BE2C (cell line): ENCODE results near the gene RNF182.

ENCODE experiments used
- DNase-seq: peaks from one replicate; pipeline ENCODE4 v3.0.0-alpha.2; 2020
- H3K27me3 ChIP-seq: fragments of 250-450 bp; sonication (Bioruptor Pico); 2 replicates; pipeline ENCODE4 v1.5.1; 2020; ENCODE audit warnings: mild to moderate bottlenecking
- H3K36me3 ChIP-seq: fragments of 250-450 bp; sonication (Bioruptor Pico); 2 replicates; pipeline ENCODE4 v1.5.1; 2020; ENCODE audit warnings: mild to moderate bottlenecking
- H3K4me1 ChIP-seq: fragments of 250-450 bp; sonication (Bioruptor Pico); 2 replicates; pipeline ENCODE4 v1.5.1; 2020
- H3K4me3 ChIP-seq: 2 replicates; pipeline ENCODE4 v1.5.1; 2011; ENCODE audit warnings: low read depth, low read length
- H3K9me3 ChIP-seq: fragments of 250-450 bp; sonication (Bioruptor Pico); 2 replicates; pipeline ENCODE4 v1.5.1; 2020
- TF ChIP-seq, protein P1 (sequence below): IDR thresholded peaks from 2 replicates; pipeline ENCODE4 v1.5.1; 2012; ENCODE audit warnings: mild to moderate bottlenecking, low read depth, low read length

Gene RNF182

DNA sequence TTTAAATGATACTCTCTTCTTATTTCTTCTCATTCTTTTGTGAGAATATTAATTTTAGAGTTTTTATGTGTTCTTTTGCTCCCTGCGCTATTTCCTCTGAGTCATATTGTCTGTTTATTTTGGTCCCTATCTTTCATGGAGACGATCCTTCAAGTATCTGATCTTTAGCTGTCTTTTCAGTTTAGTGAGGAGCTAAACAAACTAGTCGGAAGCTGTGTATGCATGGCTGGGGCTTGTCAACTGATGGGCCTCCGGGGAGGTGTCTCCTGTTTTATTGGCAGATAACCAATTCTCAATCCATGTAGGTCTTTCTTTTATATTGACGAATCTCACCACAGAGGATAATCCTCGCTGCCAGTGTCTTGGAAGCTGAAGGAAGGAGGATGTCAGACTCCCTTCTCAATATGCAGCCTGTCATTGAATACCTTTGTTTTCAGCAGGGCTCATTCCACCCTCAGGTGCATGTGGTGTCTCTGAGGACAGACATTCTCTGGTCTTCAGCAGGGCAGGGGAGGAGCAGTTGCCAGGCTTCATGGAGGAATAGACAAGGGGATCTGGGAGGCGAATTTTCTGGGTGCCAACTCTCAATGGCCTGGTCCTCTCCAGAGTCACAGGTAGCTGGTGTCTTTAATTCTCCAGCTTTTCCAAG is 64.9 kb downstream of the RNF182 start:
- Histone ChIP-seq H3K4me1 (peaks cover 3% of the 10 kb centered on the region; the same call in 1 of the 2 replicates), H3K4me3 (no peak overlapping the region), H3K27me3 (no peaks in the 10 kb centered on the region; the same call in 1 of the 2 replicates), H3K36me3 (no peaks in the 10 kb centered on the region), H3K9me3 (no peaks in the 10 kb centered on the region)
- DNase-seq = no peak
- TF ChIP-seq, protein P1, sequence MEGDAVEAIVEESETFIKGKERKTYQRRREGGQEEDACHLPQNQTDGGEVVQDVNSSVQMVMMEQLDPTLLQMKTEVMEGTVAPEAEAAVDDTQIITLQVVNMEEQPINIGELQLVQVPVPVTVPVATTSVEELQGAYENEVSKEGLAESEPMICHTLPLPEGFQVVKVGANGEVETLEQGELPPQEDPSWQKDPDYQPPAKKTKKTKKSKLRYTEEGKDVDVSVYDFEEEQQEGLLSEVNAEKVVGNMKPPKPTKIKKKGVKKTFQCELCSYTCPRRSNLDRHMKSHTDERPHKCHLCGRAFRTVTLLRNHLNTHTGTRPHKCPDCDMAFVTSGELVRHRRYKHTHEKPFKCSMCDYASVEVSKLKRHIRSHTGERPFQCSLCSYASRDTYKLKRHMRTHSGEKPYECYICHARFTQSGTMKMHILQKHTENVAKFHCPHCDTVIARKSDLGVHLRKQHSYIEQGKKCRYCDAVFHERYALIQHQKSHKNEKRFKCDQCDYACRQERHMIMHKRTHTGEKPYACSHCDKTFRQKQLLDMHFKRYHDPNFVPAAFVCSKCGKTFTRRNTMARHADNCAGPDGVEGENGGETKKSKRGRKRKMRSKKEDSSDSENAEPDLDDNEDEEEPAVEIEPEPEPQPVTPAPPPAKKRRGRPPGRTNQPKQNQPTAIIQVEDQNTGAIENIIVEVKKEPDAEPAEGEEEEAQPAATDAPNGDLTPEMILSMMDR = no peak

DNA sequence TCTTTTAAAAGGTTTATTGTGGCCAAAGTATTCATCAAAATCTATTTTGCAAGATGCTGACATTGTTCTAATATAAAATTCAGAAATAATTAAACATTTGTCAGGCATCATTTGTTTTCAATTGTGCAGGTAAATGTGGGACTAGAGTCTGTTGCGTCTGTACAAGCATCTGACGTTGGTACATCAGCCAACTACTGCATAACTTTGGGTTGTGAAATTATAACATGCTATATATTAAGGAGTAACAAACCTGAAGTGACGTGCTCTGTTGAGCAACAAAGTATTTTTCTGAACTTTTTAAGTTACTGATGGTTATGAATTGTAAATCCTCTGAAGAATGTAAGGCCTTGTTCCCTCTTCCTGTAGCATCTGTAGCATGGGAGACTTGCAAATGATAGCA is 66.0 kb downstream of the RNF182 start:
- no peak overlapping the region for H3K4me3 ChIP-seq
- DNase-seq = no peak
- TF ChIP-seq, protein P1 = no peak
- no peaks in the 10 kb centered on the region; the same call in 1 of the 2 replicates for H3K27me3 ChIP-seq
- peaks cover 3% of the 10 kb centered on the region; the same call in 1 of the 2 replicates for H3K4me1 ChIP-seq
- no peaks in the 10 kb centered on the region for H3K9me3 ChIP-seq
- H3K36me3 ChIP-seq = no peaks in the 10 kb centered on the region

DNA sequence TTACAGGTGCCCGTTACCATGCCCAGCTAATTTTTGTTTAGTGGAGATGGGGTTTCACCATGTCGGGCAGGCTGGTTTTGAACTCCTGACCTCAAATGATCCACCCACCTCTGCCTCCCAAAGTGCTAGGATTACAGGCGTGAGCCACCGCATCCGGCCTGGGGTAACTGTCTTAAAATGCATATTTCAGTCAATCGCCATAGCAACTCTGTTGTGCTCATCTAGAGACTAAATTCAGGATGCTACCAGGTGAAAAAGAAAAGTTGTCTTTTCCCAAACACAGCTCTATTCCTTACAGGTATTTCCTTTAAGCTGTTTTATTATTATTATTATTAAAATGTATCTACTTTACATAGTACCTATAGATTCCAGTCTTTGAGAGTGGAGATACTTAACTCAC is 66.6 kb downstream of the RNF182 start:
- Histone ChIP-seq H3K4me3 (no peak overlapping the region), H3K4me1 (peaks cover 3% of the 10 kb centered on the region; the same call in 1 of the 2 replicates), H3K27me3 (no peaks in the 10 kb centered on the region), H3K9me3 (no peaks in the 10 kb centered on the region), H3K36me3 (no peaks in the 10 kb centered on the region)
- DNase-seq = no peak
- TF ChIP-seq, protein P1 = no peak

DNA sequence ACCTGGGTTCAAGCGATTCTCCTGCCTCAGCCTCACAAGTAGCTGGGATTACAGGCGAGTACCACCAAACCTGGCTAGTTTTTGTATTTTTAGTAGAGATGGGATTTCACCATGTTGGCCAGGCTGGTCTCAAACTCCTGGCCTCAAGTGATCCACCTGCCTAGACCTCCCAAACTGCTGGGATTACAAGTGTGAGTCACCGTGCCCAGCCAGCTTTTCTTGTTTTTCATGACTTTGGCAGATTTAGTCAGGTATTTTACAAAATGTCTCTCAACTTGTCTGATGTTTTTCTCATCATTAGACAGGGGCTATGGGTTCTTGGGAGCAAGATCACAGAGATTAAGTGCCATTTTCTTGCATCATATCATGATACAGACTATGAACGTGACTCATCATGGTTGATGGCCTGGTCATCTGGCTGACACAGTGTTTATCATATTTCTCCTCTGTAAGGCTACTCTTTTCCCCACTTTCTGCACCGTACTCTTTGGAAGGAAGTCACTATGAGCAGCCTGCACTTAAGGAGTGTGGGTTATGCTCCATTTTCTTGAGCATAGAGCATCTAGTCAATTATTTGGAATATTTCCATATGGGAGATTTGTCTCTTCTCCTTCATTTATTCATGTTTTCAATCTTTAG is 67.8 kb downstream of the RNF182 start:
- TF ChIP-seq, protein P1 = no peak
- Histone ChIP-seq H3K9me3 (no peaks in the 10 kb centered on the region), H3K27me3 (no peaks in the 10 kb centered on the region), H3K4me3 (no peak overlapping the region), H3K4me1 (peaks cover 3% of the 10 kb centered on the region; the same call in 1 of the 2 replicates), H3K36me3 (no peaks in the 10 kb centered on the region)
- DNase-seq = no peak

DNA sequence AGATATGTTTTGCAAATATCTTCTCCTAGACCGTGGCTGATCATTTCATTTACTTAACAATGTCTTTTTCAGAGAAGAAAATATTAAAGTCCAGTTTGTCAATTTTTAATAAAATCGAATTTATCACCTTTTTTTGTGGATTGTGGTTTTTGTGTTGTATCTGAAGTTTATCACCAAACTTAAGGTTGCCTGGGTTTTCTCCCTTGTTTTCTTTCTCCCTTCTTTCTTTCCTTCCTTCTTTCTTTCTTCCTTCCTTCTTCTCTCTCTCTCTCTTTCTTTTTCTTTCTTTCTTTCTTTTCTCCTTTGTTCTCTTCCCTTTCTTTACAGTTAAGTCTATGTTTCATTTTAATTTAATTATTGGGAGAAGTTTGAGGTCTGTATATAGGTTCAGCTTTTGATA is 68.7 kb downstream of the RNF182 start:
- peaks cover 3% of the 10 kb centered on the region; the same call in 1 of the 2 replicates for H3K4me1 ChIP-seq
- H3K9me3 ChIP-seq = no peaks in the 10 kb centered on the region
- no peak overlapping the region for H3K4me3 ChIP-seq
- no peaks in the 10 kb centered on the region for H3K27me3 ChIP-seq
- no peaks in the 10 kb centered on the region for H3K36me3 ChIP-seq
- no peak for DNase-seq
- TF ChIP-seq, protein P1 = no peak

DNA sequence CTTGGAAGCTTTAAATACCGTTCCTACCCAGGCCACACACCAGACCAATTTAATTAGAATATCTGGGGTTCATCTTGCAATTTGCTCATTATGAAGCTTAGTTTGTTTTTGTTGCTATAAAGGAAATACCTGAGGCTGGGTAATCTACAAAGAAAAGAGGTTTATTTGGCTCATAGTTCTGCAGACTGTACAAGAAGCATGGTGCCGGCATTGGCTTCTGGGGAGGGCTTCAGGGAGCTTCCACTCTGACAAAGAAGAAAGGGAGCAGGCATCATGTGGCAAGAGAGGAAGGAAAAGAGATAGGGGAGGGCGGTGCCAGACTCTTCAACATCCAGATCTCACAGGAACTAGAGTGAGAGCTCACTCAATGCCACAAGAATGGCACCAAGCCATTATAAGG is 73.6 kb downstream of the RNF182 start:
- no peaks in the 10 kb centered on the region for H3K27me3 ChIP-seq
- H3K4me1 ChIP-seq = peaks cover 12% of the 10 kb centered on the region
- no peaks in the 10 kb centered on the region for H3K36me3 ChIP-seq
- H3K9me3 ChIP-seq = no peaks in the 10 kb centered on the region
- H3K4me3 ChIP-seq = no peak overlapping the region
- TF ChIP-seq, protein P1 = no peak
- DNase-seq = no peak
